Mucosa of rectum (tissue), 2 donors: ENCODE data around the gene FCN3.

Source experiments
- H3K27ac ChIP-seq, 2 donors: one replicate each; pipeline ENCODE4 v1.7.0; 2013; ENCODE audit warnings: inconsistent platforms in 2 of 2, low read depth in 2 of 2, low read length in 2 of 2
- H3K27me3 ChIP-seq, 2 donors: one replicate each; pipeline ENCODE4 v1.7.0; 2013; ENCODE audit warnings: low read length in 2 of 2; ENCODE audit not compliant: control insufficient read depth in 2 of 2, insufficient read depth in 2 of 2
- H3K36me3 ChIP-seq, 2 donors: one replicate each; pipeline ENCODE4 v1.7.0; 2013; ENCODE audit warnings: low read length in 2 of 2; ENCODE audit not compliant: control insufficient read depth in 2 of 2, insufficient read depth in 2 of 2
- H3K4me1 ChIP-seq, 2 donors: one replicate each; pipeline ENCODE4 v1.7.0; 2013; ENCODE audit warnings: low read length in 2 of 2, mild to moderate bottlenecking in 1 of 2; ENCODE audit not compliant: control insufficient read depth in 2 of 2, insufficient read depth in 2 of 2
- H3K4me3 ChIP-seq, 2 donors: one replicate each; pipeline ENCODE4 v1.7.0; 2013; ENCODE audit warnings: low read length in 2 of 2
- H3K9ac ChIP-seq, 2 donors: one replicate each; pipeline ENCODE4 v1.7.0; 2013; ENCODE audit warnings: low read length in 2 of 2, low read depth in 1 of 2, mild to moderate bottlenecking in 1 of 2
- H3K9me3 ChIP-seq, 2 donors: one replicate each; pipeline ENCODE4 v1.7.0; 2013; ENCODE audit warnings: low read length in 2 of 2; ENCODE audit not compliant: control insufficient read depth in 2 of 2
- donor health status: healthy.
- donor health status: Normal muscosa, but diverticular disease.

The FCN3 gene

GRCh38 chr1:27380766-27381733, 6.4 kb upstream of the FCN3 start:
- H3K9me3 ChIP-seq: no peaks in the 10 kb centered on the region
- H3K27me3 ChIP-seq: no peaks in the 10 kb centered on the region
- no peak overlapping the region for H3K4me3 ChIP-seq
- no peak overlapping the region for H3K27ac ChIP-seq
- no peaks in the 10 kb centered on the region for H3K36me3 ChIP-seq
- H3K4me1 ChIP-seq: peaks cover 3% of the 10 kb centered on the region in 2 donors
- H3K9ac ChIP-seq: no peak overlapping the region

GRCh38 chr1:27380224-27380623, 5.6 kb upstream of the FCN3 start:
- Histone ChIP-seq H3K27ac (no peak overlapping the region), H3K4me3 (no peak overlapping the region), H3K36me3 (no peaks in the 10 kb centered on the region), H3K27me3 (no peaks in the 10 kb centered on the region), H3K4me1 (peaks cover 3% of the 10 kb centered on the region in 2 donors), H3K9me3 (no peaks in the 10 kb centered on the region), H3K9ac (no peak overlapping the region)

GRCh38 chr1:27379564-27380122, 5.0 kb upstream of the FCN3 start:
- no peak overlapping the region for H3K27ac ChIP-seq
- H3K36me3 ChIP-seq: no peaks in the 10 kb centered on the region
- peaks cover 3% of the 10 kb centered on the region in 2 donors for H3K4me1 ChIP-seq
- no peaks in the 10 kb centered on the region for H3K27me3 ChIP-seq
- no peak overlapping the region for H3K4me3 ChIP-seq
- no peaks in the 10 kb centered on the region for H3K9me3 ChIP-seq
- no peak overlapping the region for H3K9ac ChIP-seq

- H3K4me1 ChIP-seq: peaks cover 3% of the 10 kb centered on the region in 2 donors
- H3K27ac ChIP-seq: no peak overlapping the region
Observed at GRCh38 chr1:27377760-27378495, 3.3 kb upstream of the FCN3 start.

GRCh38 chr1:27372808-27373690, 1.6 kb downstream of the FCN3 start:
- H3K27ac ChIP-seq: no peak overlapping the region
- H3K4me3 ChIP-seq: no peak overlapping the region
- H3K9ac ChIP-seq: no peak overlapping the region

More at GRCh38 chr1:27377760-27378495, 3.3 kb upstream of the FCN3 start:
- Histone ChIP-seq H3K9ac (no peak overlapping the region), H3K27me3 (no peaks in the 10 kb centered on the region), H3K36me3 (no peaks in the 10 kb centered on the region), H3K4me3 (no peak overlapping the region), H3K9me3 (no peaks in the 10 kb centered on the region)

GRCh38 chr1:27372022-27372807, 2.4 kb downstream of the FCN3 start:
- no peak overlapping the region for H3K27ac ChIP-seq
- no peak overlapping the region for H3K9ac ChIP-seq
- no peaks in the 10 kb centered on the region for H3K36me3 ChIP-seq
- H3K27me3 ChIP-seq: no peaks in the 10 kb centered on the region
- H3K4me3 ChIP-seq: no peak overlapping the region
- no peaks in the 10 kb centered on the region for H3K9me3 ChIP-seq
- peaks cover 4 to 5% of the 10 kb centered on the region in 2 donors for H3K4me1 ChIP-seq

More at GRCh38 chr1:27372808-27373690, 1.6 kb downstream of the FCN3 start:
- H3K36me3 ChIP-seq: no peaks in the 10 kb centered on the region
- H3K9me3 ChIP-seq: no peaks in the 10 kb centered on the region
- H3K4me1 ChIP-seq: peaks cover 0 to 3% of the 10 kb centered on the region in 2 donors
- H3K27me3 ChIP-seq: no peaks in the 10 kb centered on the region

GRCh38 chr1:27368869-27369582, 5.6 kb downstream of the FCN3 start:
- Histone ChIP-seq H3K9me3 (no peaks in the 10 kb centered on the region), H3K4me1 (peaks cover 17% of the 10 kb centered on the region in 2 donors), H3K4me3 (no peak overlapping the region), H3K27ac (no peak overlapping the region), H3K9ac (no peak overlapping the region), H3K27me3 (no peaks in the 10 kb centered on the region), H3K36me3 (no peaks in the 10 kb centered on the region)

GRCh38 chr1:27367160-27367650, 7.4 kb downstream of the FCN3 start:
- Histone ChIP-seq H3K9ac (peak overlapping the region; percentile 69 to 94), H3K36me3 (peaks cover 5 to 8% of the 10 kb centered on the region in 2 donors), H3K4me3 (peak overlapping the region; percentile 55 to 81), H3K27ac (peak overlapping the region; percentile 87 to 95), H3K27me3 (no peaks in the 10 kb centered on the region), H3K4me1 (peaks cover 17% of the 10 kb centered on the region in 2 donors), H3K9me3 (no peaks in the 10 kb centered on the region)
